ENCODE measurements around the gene PSMA1.

GRCh38 chr11:14519917-14520746 lies at the start of gene PSMA1:
- TF ChIP-seq CTCF (IDR thresholded peaks at IDR 0.05 in 8 of 11, conservative IDR thresholded peaks at IDR 0.05 in 3 of 11), result peak; percentile 62 to 92 (median 84)
- TF ChIP-seq POLR2AphosphoS5 (IDR thresholded peaks at IDR 0.05), result peak; percentile 90 to 91 (median 90)
- TF ChIP-seq POLR2A (IDR thresholded peaks at IDR 0.05), result peak in 1 of 3 donors; percentile 51
